HepG2 (cell line): ENCODE measurements around the gene HECTD4. TPM values are rescaled to one million over a fixed set of nuclear protein-coding genes. Genes with fewer than 3 reads are reported as not detected.

Experiments used
- ATAC-seq: fragments of 200-7000 bp; cut with Tn5 transposase; 3 replicates; pipeline ENCODE4 v1.9.1; 2020; ENCODE audit warnings: mild to moderate bottlenecking, moderate library complexity
- BruUV-seq: library from RNA; stranded (reverse); fragments of 400-500 nt; replicated peaks from 2 replicates; lab custom pipeline; 2021; lab: Mats Ljungman, UMichigan
- CTCF ChIA-PET: fragments of 300-600 bp; formaldehyde crosslinking; extraction: SDS; loops from one replicate; lab custom pipeline; 2021; ENCODE audit warnings: low total read pairs, inconsistent platforms, low intra/inter-chr PET ratio; lab: Yijun Ruan, JAX
- POLR2A ChIA-PET: fragments of 350-600 bp; sonication (Branson Sonifier 250); formaldehyde crosslinking; loops from one replicate; lab custom pipeline; 2020; ENCODE audit warnings: antibody characterized with exemption, inconsistent platforms; lab: Yijun Ruan, JAX
- DNase-seq: peaks from one replicate; pipeline ENCODE4 v3.0.0-alpha.2; 2015; ENCODE audit warnings: low spot score
- FAIRE-seq: peaks from 3 replicates; lab custom pipeline; 2011; peaks lifted over from hg19 to GRCh38; lab: Jason Lieb, UNC
- H2AFZ ChIP-seq: one replicate; pipeline ENCODE4 v1.6.1; 2011; ENCODE audit warnings: low read length, inconsistent platforms
- H3K27ac ChIP-seq: fragments of 300-600 bp; 3 replicates; pipeline ENCODE4 v1.8.0; 2011; ENCODE audit warnings: mixed run types, mild to moderate bottlenecking, mixed read lengths, low read length, inconsistent platforms; ENCODE audit not compliant: insufficient read depth; ENCODE audit errors: extremely low read length
- H3K27me3 ChIP-seq, 2 experiments: fragments of 200-600 bp in 1 of 2; 2 replicates in 1 of 2; 3 replicates in 1 of 2; pipeline versions ENCODE4 v1.6.0 to v1.8.0; 2011; ENCODE audit warnings: low read length in 2 of 2, mild to moderate bottlenecking in 2 of 2, moderate library complexity in 2 of 2, inconsistent platforms in 1 of 2; ENCODE audit not compliant: insufficient read depth in 2 of 2, control insufficient read depth in 1 of 2
- H3K36me3 ChIP-seq, 2 experiments: fragments of 200-600 bp in 1 of 2; replicated peaks in 1 of 2; 2 replicates in 1 of 2; 3 replicates in 1 of 2; pipeline versions ENCODE4 v1.5.1 to v1.8.0; 2011; ENCODE audit warnings: low read length in 2 of 2, inconsistent platforms in 1 of 2; ENCODE audit not compliant: insufficient read depth in 2 of 2, control insufficient read depth in 1 of 2
- H3K4me1 ChIP-seq: 2 replicates; pipeline ENCODE4 v1.5.1; 2012; ENCODE audit warnings: low read length, inconsistent platforms; ENCODE audit not compliant: insufficient read depth
- H3K4me2 ChIP-seq: 2 replicates; pipeline ENCODE4 v1.6.0; 2011; ENCODE audit warnings: low read depth, low read length, inconsistent platforms
- H3K4me3 ChIP-seq, 3 experiments: fragments of 200-600 bp in 1 of 3; sonication (generic), shearing (Covaris generic) in 1 of 3; replicated peaks in 1 of 3; 2 replicates each; pipeline ENCODE4 v1.5.1; 2011 to 2016; ENCODE audit warnings: low read length in 3 of 3, inconsistent platforms in 2 of 3, low read depth in 2 of 3, mild to moderate bottlenecking in 2 of 3, control low read depth in 1 of 3, mixed read lengths in 1 of 3; ENCODE audit not compliant: insufficient read depth in 1 of 3
- H3K79me2 ChIP-seq: one replicate; pipeline ENCODE4 v1.6.1; 2011; ENCODE audit warnings: low read length, inconsistent platforms; ENCODE audit not compliant: insufficient read depth
- H3K9ac ChIP-seq: 2 replicates; pipeline ENCODE4 v1.6.0; 2011; ENCODE audit warnings: mild to moderate bottlenecking, low read depth, low read length, inconsistent platforms; ENCODE audit not compliant: insufficient read depth
- H3K9me3 ChIP-seq: 2 replicates; pipeline ENCODE4 v1.5.1; 2012; ENCODE audit warnings: mild to moderate bottlenecking, low read length
- H4K20me1 ChIP-seq: 2 replicates; pipeline ENCODE4 v1.6.0; 2011; ENCODE audit warnings: inconsistent platforms, mild to moderate bottlenecking, low read length, moderate library complexity; ENCODE audit not compliant: insufficient read depth
- KAT2B ChIP-seq: fragments of 150-350 bp; IDR thresholded peaks from 2 replicates; pipeline ENCODE4 v1.6.1; 2014; ENCODE audit warnings: low read depth, low read length, borderline replicate concordance
- RNF219 ChIP-seq: sonication (generic); formaldehyde crosslinking; IDR thresholded peaks from 2 replicates; pipeline ENCODE4 v1.5.0; 2020; ENCODE audit warnings: mild to moderate bottlenecking, missing genetic modification reagents
- SIN3A ChIP-seq: IDR thresholded peaks from 2 replicates; pipeline ENCODE4 v1.6.1; 2011; ENCODE audit warnings: low read depth, mild to moderate bottlenecking, control low read depth, low read length, borderline replicate concordance
- SUZ12 ChIP-seq: fragments of 150-350 bp; IDR thresholded peaks from 2 replicates; pipeline ENCODE4 v1.6.1; 2014; ENCODE audit warnings: low read depth, low read length
- ZNF142 ChIP-seq: sonication (generic); formaldehyde crosslinking; IDR thresholded peaks from 2 replicates; pipeline ENCODE4 v1.4.0; 2020; ENCODE audit warnings: missing genetic modification reagents
- ZNF597 ChIP-seq: sonication (generic); formaldehyde crosslinking; IDR thresholded peaks from 2 replicates; pipeline ENCODE4 v1.5.0; 2020; ENCODE audit warnings: missing genetic modification reagents
- WGBS: methylation state at CpG from one replicate; pipeline ENCODE4 v1.1.6; 2017; ENCODE audit warnings: low lambda C conversion rate; 5-methylcytosine and 5-hydroxymethylcytosine counted together
- in situ Hi-C: cut with HindIII; loops from 2 replicates; pipeline ENCODE4 v1.10.0; 2017; ENCODE audit warnings: low pct_unique_long_range_greater_than_20kb; ENCODE audit not compliant: extremely low pct_ligation_motif_present
- intact Hi-C: fragments of 100-400 bp; cut with micrococcal nuclease; formaldehyde crosslinking; loops from one replicate; pipeline ENCODE4 v1.10.0; 2022; ENCODE audit not compliant: unreplicated experiment
- polyA plus RNA-seq, 8 experiments: library from polyadenylated mRNA; depleted of rRNA in 3 of 8; stranded (reverse) in 7 of 8; unstranded in 1 of 8; fragments of >200 nt; fragmentation: Illumina TruSeq in 4 of 8; extraction: Trizol in 4 of 8; gene quantifications; 2 replicates each; pipeline versions ENCODE4 v1.2.1 to v1.2.3, GENCODE V29; 2011 to 2016; ENCODE audit warnings: low read depth in 4 of 8, missing spikeins in 1 of 8, mixed read lengths in 1 of 8; ENCODE audit not compliant: insufficient read depth in 1 of 8
- total RNA-seq, 5 experiments: library from RNA; depleted of rRNA; stranded (reverse); fragments of >200 nt; fragmentation: Illumina TruSeq; extraction: Trizol; gene quantifications; 2 replicates each; pipeline ENCODE4 v1.2.3, GENCODE V29; 2016; ENCODE audit warnings: low read depth in 1 of 5

The HECTD4 gene
- total and polyA plus RNA-seq, 2 of the 13 experiments (the other 11 are each of a cell fraction or from before 2014, with no cell fraction given), result 9.0 to 11.4 TPM

- ChIA-PET CTCF (no interaction called here), POLR2A (no interaction called here)
- no peak overlapping the region for H2AFZ ChIP-seq
- no peak overlapping the region for H3K4me3 ChIP-seq
- no peaks in the 10 kb centered on the region for H3K4me1 ChIP-seq
- DNase-seq (no peak), FAIRE-seq (no peak), ATAC-seq (no peak)
- H3K4me2 ChIP-seq, result no peak overlapping the region
- H3K27ac ChIP-seq, result no peak overlapping the region
- peaks cover 7% of the 10 kb centered on the region; the same call in 1 of the 2 replicates for H4K20me1 ChIP-seq
- BruUV-seq, result no TSS peak
- no peaks in the 10 kb centered on the region for H3K79me2 ChIP-seq
- H3K9ac ChIP-seq, result no peak overlapping the region
- no peaks in the 10 kb centered on the region for H3K9me3 ChIP-seq
- no peaks in the 10 kb centered on the region; a peak in 1 of 5 replicates for H3K36me3 ChIP-seq
- TF ChIP-seq SUZ12 (no peak), ZNF597 (CRISPR knock-in tag) (no peak), ZNF142 (CRISPR knock-in tag) (no peak), SIN3A (no peak), RNF219 (CRISPR knock-in tag) (no peak), KAT2B (no peak)
- TF ChIP-seq, all 625 proteins: peak for 0
- intact Hi-C loops, result no loop called here
- in situ Hi-C loops, result no loop called here
- 80% methylated on average over 4 of the region's 4 CpGs for WGBS
- H3K27me3 ChIP-seq, result no peaks in the 10 kb centered on the region; a peak in 1 of 5 replicates
These were observed 22.9 kb downstream of the HECTD4 start for GRCh38 chr12:112359290-112359689.
